Measurements from ENCODE around the gene MESD.

DNA sequence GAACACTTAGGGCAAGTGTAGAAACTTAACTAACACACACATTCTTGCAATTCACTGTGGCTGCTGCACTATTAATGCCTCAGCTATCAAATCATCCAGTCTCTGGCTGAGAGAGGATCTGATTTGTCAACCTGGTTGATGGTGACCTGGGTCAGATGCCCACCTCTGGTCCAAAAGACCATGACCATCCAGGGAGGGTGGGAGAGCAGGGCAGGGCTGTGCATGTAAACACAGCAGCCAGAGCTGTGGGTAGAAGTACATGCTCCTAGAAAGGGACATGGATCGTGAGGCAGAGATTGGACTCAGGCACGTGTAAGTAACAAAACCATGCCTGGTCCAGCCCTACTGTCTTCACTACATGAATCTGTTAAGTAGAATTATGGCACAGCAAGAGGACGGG lies 17.3 kb downstream of the MESD start:
- TF ChIP-seq, protein P1, sequence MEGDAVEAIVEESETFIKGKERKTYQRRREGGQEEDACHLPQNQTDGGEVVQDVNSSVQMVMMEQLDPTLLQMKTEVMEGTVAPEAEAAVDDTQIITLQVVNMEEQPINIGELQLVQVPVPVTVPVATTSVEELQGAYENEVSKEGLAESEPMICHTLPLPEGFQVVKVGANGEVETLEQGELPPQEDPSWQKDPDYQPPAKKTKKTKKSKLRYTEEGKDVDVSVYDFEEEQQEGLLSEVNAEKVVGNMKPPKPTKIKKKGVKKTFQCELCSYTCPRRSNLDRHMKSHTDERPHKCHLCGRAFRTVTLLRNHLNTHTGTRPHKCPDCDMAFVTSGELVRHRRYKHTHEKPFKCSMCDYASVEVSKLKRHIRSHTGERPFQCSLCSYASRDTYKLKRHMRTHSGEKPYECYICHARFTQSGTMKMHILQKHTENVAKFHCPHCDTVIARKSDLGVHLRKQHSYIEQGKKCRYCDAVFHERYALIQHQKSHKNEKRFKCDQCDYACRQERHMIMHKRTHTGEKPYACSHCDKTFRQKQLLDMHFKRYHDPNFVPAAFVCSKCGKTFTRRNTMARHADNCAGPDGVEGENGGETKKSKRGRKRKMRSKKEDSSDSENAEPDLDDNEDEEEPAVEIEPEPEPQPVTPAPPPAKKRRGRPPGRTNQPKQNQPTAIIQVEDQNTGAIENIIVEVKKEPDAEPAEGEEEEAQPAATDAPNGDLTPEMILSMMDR (IDR thresholded peaks at IDR 0.05): no peak
- TF ChIP-seq POLR2A (IDR thresholded peaks at IDR 0.05): no peak
